ENCODE data around the gene PLEKHG4.

- TF ChIP-seq CTCF (IDR thresholded peaks at IDR 0.05 in 2 of 3, conservative IDR thresholded peaks at IDR 0.05 in 1 of 3; ENCODE audit: borderline replicate concordance in 1 of 3, insufficient read depth in 1 of 3, low read depth in 2 of 3, low read length in 2 of 3) (no peak), YY1 (IDR thresholded peaks at IDR 0.05; ENCODE audit: extremely low read depth, insufficient replicate concordance, low read depth, low read length) (no peak), EZH2 (IDR thresholded peaks at IDR 0.05) (no peak), POLR2A (IDR thresholded peaks at IDR 0.05; ENCODE audit: borderline replicate concordance, extremely low read depth, insufficient read depth, insufficient read length) (no peak), CEBPB (IDR thresholded peaks at IDR 0.05; ENCODE audit: low read depth) (no peak), SP1 (IDR thresholded peaks at IDR 0.05; ENCODE audit: low read depth) (no peak), RAD21 (IDR thresholded peaks at IDR 0.05; ENCODE audit: low read depth) (no peak), ZBTB33 (IDR thresholded peaks at IDR 0.05; ENCODE audit: extremely low read depth, insufficient replicate concordance, low read length) (no peak), REST (IDR thresholded peaks at IDR 0.05; ENCODE audit: low read depth) (no peak), POLR2AphosphoS5 (IDR thresholded peaks at IDR 0.05; ENCODE audit: low read depth, low read length) (no peak)
These were observed 21.7 kb upstream of the PLEKHG4 start for GRCh38 chr16:67257486-67258160.

All from HCT116 (cell line).